Measurements from ENCODE around the gene WDR20.
"Not testable (repeated sequence)": the region's sequence is repeated elsewhere in the genome, so short reads cannot be mapped to it uniquely, and the experiment has no call there.

The WDR20 gene

DNA sequence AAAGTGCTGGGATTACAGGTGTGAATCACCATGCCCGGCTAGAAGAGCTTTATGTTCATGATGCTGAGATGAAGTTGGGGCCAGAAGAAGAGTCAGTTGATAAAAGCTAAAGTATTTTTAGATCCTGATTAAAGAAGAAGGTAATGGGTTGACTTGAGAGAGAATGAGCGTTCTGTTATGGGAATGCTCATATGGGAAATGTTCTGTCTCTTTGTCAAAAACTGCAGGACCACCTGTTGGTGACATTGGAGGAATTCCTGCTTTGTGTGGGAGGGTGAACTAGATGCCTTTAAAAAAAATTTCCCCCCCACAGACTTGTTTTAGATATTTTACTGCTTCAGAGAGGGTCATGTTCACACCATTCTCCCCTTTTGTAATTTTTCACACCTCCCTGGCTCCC is 6.7 kb downstream of the WDR20 start:
- WGBS, 2 experiments, result 89 to 90% methylated on average over 2 of the region's 2 CpGs
- Histone ChIP-seq H3K27ac (ENCODE audit: insufficient read depth, low read depth, low read length, poor library complexity, severe bottlenecking) (no peak overlapping the region), H3K4me1 (ENCODE audit: control insufficient read depth, insufficient read depth, low read length) (peaks cover under 1% of the 10 kb centered on the region), H3K36me3 (ENCODE audit: control insufficient read depth, insufficient read depth, low read length) (no peaks in the 10 kb centered on the region), H3K4me3 (ENCODE audit: insufficient read depth, low read depth, low read length) (no peak overlapping the region), H3K27me3 (ENCODE audit: control insufficient read depth, insufficient read depth, low read length, poor library complexity, severe bottlenecking) (no peaks in the 10 kb centered on the region), H3K9me3 (ENCODE audit: control insufficient read depth, low read length) (no peaks in the 10 kb centered on the region)

DNA sequence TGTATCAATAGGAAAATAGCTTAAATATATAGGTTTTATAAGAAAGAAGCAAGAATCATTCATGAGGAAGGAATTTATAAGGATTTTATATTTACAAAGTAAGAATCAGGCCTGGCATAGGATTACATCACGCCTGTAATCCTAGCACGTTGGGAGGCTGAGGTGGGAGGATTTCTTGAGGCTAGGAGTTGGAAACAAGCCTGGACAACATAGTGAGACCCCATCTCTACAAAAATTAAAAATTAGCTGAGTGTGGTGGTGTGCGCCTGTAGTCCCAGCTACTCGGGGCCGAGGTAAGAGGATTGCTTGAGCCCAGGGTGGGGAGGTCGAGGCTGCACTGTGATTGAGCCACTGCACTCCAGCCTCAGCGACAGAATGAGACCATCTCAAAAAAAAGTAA is 10.4 kb downstream of the WDR20 start:
- 92 to 94% methylated on average over 7 of the region's 7 CpGs for WGBS, 2 experiments

GRCh38 chr14:102150744-102151143 is 11.0 kb downstream of the WDR20 start:
- Histone ChIP-seq H3K4me1 (ENCODE audit: control insufficient read depth, insufficient read depth, low read length) (peaks cover 4% of the 10 kb centered on the region), H3K36me3 (ENCODE audit: control insufficient read depth, insufficient read depth, low read length) (no peaks in the 10 kb centered on the region), H3K9me3 (ENCODE audit: control insufficient read depth, low read length) (no peaks in the 10 kb centered on the region), H3K4me3 (ENCODE audit: insufficient read depth, low read depth, low read length) (no peak overlapping the region), H3K27me3 (ENCODE audit: control insufficient read depth, insufficient read depth, low read length, poor library complexity, severe bottlenecking) (no peaks in the 10 kb centered on the region), H3K27ac (ENCODE audit: insufficient read depth, low read depth, low read length, poor library complexity, severe bottlenecking) (no peak overlapping the region)
- whole genome bisulfite sequencing, 2 experiments, result 79 to 93% methylated on average over 1 of the region's 1 CpG

More for the DNA sequence above, 10.4 kb downstream of the WDR20 start:
- Histone ChIP-seq H3K4me1 (ENCODE audit: control insufficient read depth, insufficient read depth, low read length) (peaks cover 3% of the 10 kb centered on the region), H3K27me3 (ENCODE audit: control insufficient read depth, insufficient read depth, low read length, poor library complexity, severe bottlenecking) (no peaks in the 10 kb centered on the region), H3K9me3 (ENCODE audit: control insufficient read depth, low read length) (no peaks in the 10 kb centered on the region), H3K27ac (ENCODE audit: insufficient read depth, low read depth, low read length, poor library complexity, severe bottlenecking) (no peak overlapping the region), H3K4me3 (ENCODE audit: insufficient read depth, low read depth, low read length) (no peak overlapping the region), H3K36me3 (ENCODE audit: control insufficient read depth, insufficient read depth, low read length) (no peaks in the 10 kb centered on the region)

- not testable (repeated sequence) for H3K27ac ChIP-seq (ENCODE audit: insufficient read depth, low read depth, low read length, poor library complexity, severe bottlenecking); H3K36me3 ChIP-seq (ENCODE audit: control insufficient read depth, insufficient read depth, low read length); H3K9me3 ChIP-seq (ENCODE audit: control insufficient read depth, low read length); H3K4me1 ChIP-seq (ENCODE audit: control insufficient read depth, insufficient read depth, low read length); H3K27me3 ChIP-seq (ENCODE audit: control insufficient read depth, insufficient read depth, low read length, poor library complexity, severe bottlenecking); H3K4me3 ChIP-seq (ENCODE audit: insufficient read depth, low read depth, low read length)
- WGBS, 2 experiments, result 90 to 98% methylated on average over 3 of the region's 3 CpGs
Measured at GRCh38 chr14:102151411-102151810, 11.7 kb downstream of the WDR20 start.

DNA sequence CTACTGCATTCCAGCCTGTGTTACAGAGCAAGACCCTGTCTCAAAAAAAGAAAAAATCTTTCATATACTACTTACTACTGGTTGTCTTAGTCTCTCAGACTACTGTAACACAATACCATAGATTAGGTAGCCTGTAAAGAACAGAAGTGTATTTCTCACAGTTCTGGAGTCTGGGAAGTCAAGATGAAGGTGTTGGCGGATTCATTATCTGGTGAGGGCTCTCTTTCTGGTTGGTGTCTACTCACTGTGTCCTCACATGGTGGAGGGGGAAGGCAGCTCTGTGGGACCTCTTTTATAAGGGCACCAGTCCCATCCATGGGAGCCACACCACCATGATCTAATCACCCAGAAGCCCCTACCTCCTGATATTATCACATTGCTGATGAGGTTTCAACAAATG is 14.4 kb downstream of the WDR20 start:
- Histone ChIP-seq H3K36me3 (ENCODE audit: control insufficient read depth, insufficient read depth, low read length) (no peaks in the 10 kb centered on the region), H3K9me3 (ENCODE audit: control insufficient read depth, low read length) (no peaks in the 10 kb centered on the region), H3K4me3 (ENCODE audit: insufficient read depth, low read depth, low read length) (no peak overlapping the region), H3K4me1 (ENCODE audit: control insufficient read depth, insufficient read depth, low read length) (peaks cover 4% of the 10 kb centered on the region), H3K27me3 (ENCODE audit: control insufficient read depth, insufficient read depth, low read length, poor library complexity, severe bottlenecking) (no peaks in the 10 kb centered on the region), H3K27ac (ENCODE audit: insufficient read depth, low read depth, low read length, poor library complexity, severe bottlenecking) (no peak overlapping the region)
- 89 to 97% methylated on average over 1 of the region's 1 CpG for WGBS, 2 experiments

GRCh38 chr14:102154821-102155549 is 15.3 kb downstream of the WDR20 start:
- no peaks in the 10 kb centered on the region for H3K27me3 ChIP-seq (ENCODE audit: control insufficient read depth, insufficient read depth, low read length, poor library complexity, severe bottlenecking)
- no peaks in the 10 kb centered on the region for H3K36me3 ChIP-seq (ENCODE audit: control insufficient read depth, insufficient read depth, low read length)
- H3K9me3 ChIP-seq (ENCODE audit: control insufficient read depth, low read length), result no peaks in the 10 kb centered on the region
- peaks cover 4% of the 10 kb centered on the region for H3K4me1 ChIP-seq (ENCODE audit: control insufficient read depth, insufficient read depth, low read length)
- no peak overlapping the region for H3K4me3 ChIP-seq (ENCODE audit: insufficient read depth, low read depth, low read length)
- no peak overlapping the region for H3K27ac ChIP-seq (ENCODE audit: insufficient read depth, low read depth, low read length, poor library complexity, severe bottlenecking)
- WGBS, 2 experiments, result 82 to 86% methylated on average over 2 of the region's 2 CpGs

DNA sequence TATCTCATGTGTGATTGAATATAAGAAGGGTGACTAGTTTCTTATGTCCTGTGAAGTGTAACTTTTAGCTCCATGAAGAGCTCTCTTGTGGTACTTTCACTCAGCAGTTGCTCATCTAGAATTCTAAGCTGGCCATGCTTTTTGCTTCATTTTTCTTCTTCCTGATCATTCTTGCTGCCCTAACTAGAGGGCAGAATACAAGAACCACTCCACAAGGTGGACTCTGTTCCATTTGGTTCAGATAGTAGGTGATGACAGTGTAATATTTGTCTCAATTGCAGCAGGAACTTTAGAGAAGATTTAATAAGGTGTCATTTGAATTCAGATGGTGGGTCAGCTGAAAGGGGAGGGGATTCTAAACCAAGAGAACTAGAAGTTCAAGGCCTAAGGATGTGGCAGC is 17.6 kb downstream of the WDR20 start:
- peaks cover 4% of the 10 kb centered on the region for H3K4me1 ChIP-seq (ENCODE audit: control insufficient read depth, insufficient read depth, low read length)
- no peaks in the 10 kb centered on the region for H3K36me3 ChIP-seq (ENCODE audit: control insufficient read depth, insufficient read depth, low read length)
- no peaks in the 10 kb centered on the region for H3K9me3 ChIP-seq (ENCODE audit: control insufficient read depth, low read length)
- no peak overlapping the region for H3K27ac ChIP-seq (ENCODE audit: insufficient read depth, low read depth, low read length, poor library complexity, severe bottlenecking)
- no peak overlapping the region for H3K4me3 ChIP-seq (ENCODE audit: insufficient read depth, low read depth, low read length)
- H3K27me3 ChIP-seq (ENCODE audit: control insufficient read depth, insufficient read depth, low read length, poor library complexity, severe bottlenecking), result no peaks in the 10 kb centered on the region

- H3K4me3 ChIP-seq (ENCODE audit: insufficient read depth, low read depth, low read length), result no peak overlapping the region
- no peak overlapping the region for H3K27ac ChIP-seq (ENCODE audit: insufficient read depth, low read depth, low read length, poor library complexity, severe bottlenecking)
- no peaks in the 10 kb centered on the region for H3K36me3 ChIP-seq (ENCODE audit: control insufficient read depth, insufficient read depth, low read length)
- H3K27me3 ChIP-seq (ENCODE audit: control insufficient read depth, insufficient read depth, low read length, poor library complexity, severe bottlenecking), result no peaks in the 10 kb centered on the region
- WGBS, 2 experiments, result 95 to 96% methylated on average over 8 of the region's 8 CpGs
- H3K9me3 ChIP-seq (ENCODE audit: control insufficient read depth, low read length), result no peaks in the 10 kb centered on the region
- H3K4me1 ChIP-seq (ENCODE audit: control insufficient read depth, insufficient read depth, low read length), result peaks cover 4% of the 10 kb centered on the region
Measured at GRCh38 chr14:102158797-102159196, 19.1 kb downstream of the WDR20 start.

DNA sequence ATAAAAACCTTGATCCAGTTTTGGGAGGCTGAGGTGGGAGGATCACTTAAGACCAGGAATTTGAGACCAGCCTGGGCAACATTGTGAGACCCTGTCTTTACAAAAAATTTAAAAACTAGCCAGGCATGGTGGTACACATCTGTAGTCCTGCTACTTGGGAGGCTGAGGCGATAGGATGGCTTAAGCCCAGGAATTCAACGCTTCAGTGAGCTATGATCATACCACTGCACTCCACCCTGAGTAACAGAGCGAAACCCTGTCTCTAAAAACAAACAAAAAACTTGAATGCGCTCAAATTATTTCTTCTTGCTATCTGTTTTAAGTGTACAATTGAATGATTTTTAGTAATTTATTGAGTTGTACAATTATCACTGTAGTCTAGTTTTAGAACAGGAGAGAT is 20.1 kb downstream of the WDR20 start:
- Histone ChIP-seq H3K36me3 (ENCODE audit: control insufficient read depth, insufficient read depth, low read length) (no peaks in the 10 kb centered on the region), H3K4me1 (ENCODE audit: control insufficient read depth, insufficient read depth, low read length) (peaks cover 3% of the 10 kb centered on the region), H3K27ac (ENCODE audit: insufficient read depth, low read depth, low read length, poor library complexity, severe bottlenecking) (no peak overlapping the region), H3K4me3 (ENCODE audit: insufficient read depth, low read depth, low read length) (no peak overlapping the region), H3K27me3 (ENCODE audit: control insufficient read depth, insufficient read depth, low read length, poor library complexity, severe bottlenecking) (no peaks in the 10 kb centered on the region), H3K9me3 (ENCODE audit: control insufficient read depth, low read length) (no peaks in the 10 kb centered on the region)
- 96% methylated on average over 4 of the region's 4 CpGs for WGBS, 2 experiments

DNA sequence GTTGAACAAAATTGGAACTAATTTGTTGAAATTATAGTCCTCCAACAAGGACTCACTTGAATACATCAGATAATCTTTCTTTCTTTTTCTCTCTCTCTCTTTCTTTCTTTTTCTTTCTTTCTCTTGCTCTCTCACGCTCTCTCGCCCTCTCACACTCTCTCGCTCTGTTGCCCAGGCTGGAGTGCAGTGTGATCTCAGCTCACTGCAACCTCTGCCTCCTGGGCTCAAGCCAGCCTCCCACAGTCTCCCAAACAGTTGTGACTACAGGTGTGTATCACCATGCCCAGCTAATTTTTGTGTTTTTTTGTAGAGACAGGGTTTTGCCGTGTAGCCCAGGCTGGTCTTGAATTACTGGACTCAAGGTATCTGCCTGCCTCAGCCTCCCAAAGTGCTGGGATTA is 22.8 kb downstream of the WDR20 start:
- Histone ChIP-seq H3K27ac (ENCODE audit: insufficient read depth, low read depth, low read length, poor library complexity, severe bottlenecking) (no peak overlapping the region), H3K9me3 (ENCODE audit: control insufficient read depth, low read length) (no peaks in the 10 kb centered on the region), H3K27me3 (ENCODE audit: control insufficient read depth, insufficient read depth, low read length, poor library complexity, severe bottlenecking) (no peaks in the 10 kb centered on the region), H3K4me3 (ENCODE audit: insufficient read depth, low read depth, low read length) (no peak overlapping the region), H3K4me1 (ENCODE audit: control insufficient read depth, insufficient read depth, low read length) (no peaks in the 10 kb centered on the region), H3K36me3 (ENCODE audit: control insufficient read depth, insufficient read depth, low read length) (no peaks in the 10 kb centered on the region)
- 96% methylated on average over 4 of the region's 4 CpGs for WGBS, 2 experiments

DNA sequence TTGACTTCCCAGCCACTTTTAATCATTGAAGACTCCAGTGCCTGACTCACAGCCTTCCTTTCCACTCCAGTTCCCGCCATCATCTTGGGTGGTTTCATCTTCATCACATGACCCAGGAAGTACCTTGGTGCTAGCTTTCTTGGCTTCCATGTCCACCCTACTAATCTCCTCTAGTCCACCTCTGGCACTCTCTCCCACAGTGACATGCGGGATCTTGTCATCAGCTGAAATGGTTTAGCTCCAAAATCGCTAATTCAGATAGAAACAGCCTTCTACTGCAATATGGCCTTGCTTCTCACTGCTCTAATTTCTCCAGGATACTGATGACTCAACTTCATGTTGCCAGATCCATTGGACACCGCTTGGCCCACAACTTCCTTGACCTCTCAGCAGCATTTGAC is 24.5 kb downstream of the WDR20 start:
- H3K9me3 ChIP-seq (ENCODE audit: control insufficient read depth, low read length), result no peaks in the 10 kb centered on the region
- H3K4me3 ChIP-seq (ENCODE audit: insufficient read depth, low read depth, low read length), result no peak overlapping the region
- peaks cover 6% of the 10 kb centered on the region for H3K4me1 ChIP-seq (ENCODE audit: control insufficient read depth, insufficient read depth, low read length)
- H3K27me3 ChIP-seq (ENCODE audit: control insufficient read depth, insufficient read depth, low read length, poor library complexity, severe bottlenecking), result no peaks in the 10 kb centered on the region
- no peaks in the 10 kb centered on the region for H3K36me3 ChIP-seq (ENCODE audit: control insufficient read depth, insufficient read depth, low read length)
- no peak overlapping the region for H3K27ac ChIP-seq (ENCODE audit: insufficient read depth, low read depth, low read length, poor library complexity, severe bottlenecking)
- 94% methylated on average over 4 of the region's 4 CpGs for WGBS, 2 experiments
